ENCODE data around the gene ATRNL1.

DNA sequence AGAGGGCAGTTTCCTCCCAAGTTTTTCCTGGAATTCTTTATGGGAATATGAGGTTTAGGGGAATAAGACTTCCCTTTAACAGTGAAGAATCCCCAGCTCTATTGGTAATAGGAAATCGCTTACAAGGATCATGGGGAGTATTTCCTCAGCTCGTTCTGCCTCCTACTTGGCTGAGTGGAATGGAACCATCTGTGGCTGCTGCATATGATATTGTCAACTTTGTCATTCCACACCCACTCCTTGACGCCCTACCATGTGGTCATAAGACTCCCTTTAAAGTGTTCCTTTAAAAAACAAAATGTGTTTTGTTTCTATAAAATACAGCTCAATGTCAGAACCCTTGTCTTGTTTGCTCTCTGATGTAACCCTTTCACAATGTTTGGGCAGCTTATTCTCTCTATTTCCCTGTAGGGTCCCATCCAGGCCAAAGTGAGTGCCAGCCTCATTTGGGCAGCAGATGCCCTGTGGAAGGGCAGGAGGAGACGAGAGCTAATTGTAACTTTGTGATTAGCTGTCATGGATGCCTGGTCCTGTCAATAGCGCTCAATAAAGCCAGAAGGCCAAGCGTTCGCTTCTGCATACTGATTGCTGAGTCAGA is 33.8 kb upstream of the ATRNL1 start:
- TF ChIP-seq CTCF (IDR thresholded peaks at IDR 0.05): no peak
- TF ChIP-seq REST (IDR thresholded peaks at IDR 0.05; ENCODE audit: low read depth, low read length): no peak
- TF ChIP-seq POLR2AphosphoS5 (IDR thresholded peaks at IDR 0.05; ENCODE audit: low read depth, low read length): no peak
- TF ChIP-seq TAF1 (IDR thresholded peaks at IDR 0.05; ENCODE audit: borderline replicate concordance, low read depth, low read length): no peak
- no peak for TF ChIP-seq ZBTB33 (IDR thresholded peaks at IDR 0.05; ENCODE audit: borderline replicate concordance, low read depth)
- no peak for TF ChIP-seq RAD21 (IDR thresholded peaks at IDR 0.05; ENCODE audit: low read length)
- TF ChIP-seq SMC3 (IDR thresholded peaks at IDR 0.05; ENCODE audit: low read depth, low read length): no peak
- TF ChIP-seq, protein P1, sequence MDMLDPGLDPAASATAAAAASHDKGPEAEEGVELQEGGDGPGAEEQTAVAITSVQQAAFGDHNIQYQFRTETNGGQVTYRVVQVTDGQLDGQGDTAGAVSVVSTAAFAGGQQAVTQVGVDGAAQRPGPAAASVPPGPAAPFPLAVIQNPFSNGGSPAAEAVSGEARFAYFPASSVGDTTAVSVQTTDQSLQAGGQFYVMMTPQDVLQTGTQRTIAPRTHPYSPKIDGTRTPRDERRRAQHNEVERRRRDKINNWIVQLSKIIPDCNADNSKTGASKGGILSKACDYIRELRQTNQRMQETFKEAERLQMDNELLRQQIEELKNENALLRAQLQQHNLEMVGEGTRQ (IDR thresholded peaks at IDR 0.05; ENCODE audit: borderline replicate concordance, low read depth, low read length): no peak
- no peak for TF ChIP-seq EP300 (IDR thresholded peaks at IDR 0.05; ENCODE audit: borderline replicate concordance in 1 of 2, low read depth in 1 of 2, low read length in 1 of 2)
- no peak for TF ChIP-seq NRF1 (IDR thresholded peaks at IDR 0.05; ENCODE audit: low read depth, low read length)
- TF ChIP-seq FOXM1 (IDR thresholded peaks at IDR 0.05; ENCODE audit: low read depth): no peak
- no peak for TF ChIP-seq RFX5 (IDR thresholded peaks at IDR 0.05; ENCODE audit: low read length)
